Umbilical cord (tissue), 2 donors: ENCODE data around the gene MYRF. TPM values are rescaled to one million over a fixed set of nuclear protein-coding genes. Genes with fewer than 3 reads are reported as not detected.

ENCODE experiments used
- DNase-seq: peaks from one replicate; pipeline ENCODE4 v3.0.0-alpha.2; 2015; ENCODE audit warnings: low spot score
- total RNA-seq: library from RNA; depleted of rRNA; stranded (reverse); fragments of >200 nt; gene quantifications from one replicate; pipeline ENCODE4 v1.2.3, GENCODE V29; 2014; ENCODE audit warnings: low replicate concordance; ENCODE audit not compliant: insufficient read depth

The MYRF gene
- total RNA-seq, 1 donor from 2014 or later = 14.2 TPM

GRCh38 chr11:61815790-61816735 is 63.6 kb downstream of the MYRF start:
- peak; percentile 76 for DNase-seq

- DNase-seq = peak; percentile 96
Measured at GRCh38 chr11:61816736-61817455, 64.5 kb downstream of the MYRF start, which contains the start of gene FADS1. Gene FADS1 (minus strand): TSS chr11:61817003. CDS start chr11:61816929, 74 bp downstream.

- no peak for DNase-seq
Measured at GRCh38 chr11:61817471-61818202, 65.2 kb downstream of the MYRF start.

- DNase-seq = no peak
Measured at GRCh38 chr11:61820174-61820573, 67.7 kb downstream of the MYRF start.

GRCh38 chr11:61826930-61827570 is 74.6 kb downstream of the MYRF start:
- DNase-seq = no peak

- DNase-seq = peak; percentile 99
Measured at GRCh38 chr11:61827571-61828378, 75.3 kb downstream of the MYRF start, which contains the start of gene FADS2. Gene FADS2 (plus strand): TSS chr11:61828300. CDS start chr11:61828391, 91 bp downstream.

GRCh38 chr11:61828379-61828628 is 75.9 kb downstream of the MYRF start:
- no peak for DNase-seq

GRCh38 chr11:61828629-61829407 is 76.4 kb downstream of the MYRF start:
- peak; percentile 76 for DNase-seq

GRCh38 chr11:61829806-61830205 is 77.4 kb downstream of the MYRF start:
- DNase-seq = no peak

- DNase-seq = peak; percentile 63
Measured at GRCh38 chr11:61830237-61831105, 78.0 kb downstream of the MYRF start.

- no peak for DNase-seq
Measured at GRCh38 chr11:61832207-61832606, 79.8 kb downstream of the MYRF start.

GRCh38 chr11:61832754-61833153 is 80.3 kb downstream of the MYRF start:
- DNase-seq = no peak

- DNase-seq = no peak
Measured at GRCh38 chr11:61833471-61833870, 81.0 kb downstream of the MYRF start.

- DNase-seq = no peak
Measured at GRCh38 chr11:61833926-61834277, 81.5 kb downstream of the MYRF start.

GRCh38 chr11:61834278-61835048 is 82.0 kb downstream of the MYRF start:
- peak; percentile 96 for DNase-seq

- DNase-seq = no peak
Measured at GRCh38 chr11:61836193-61836592, 83.8 kb downstream of the MYRF start.

GRCh38 chr11:61837411-61838005 is 85.1 kb downstream of the MYRF start:
- DNase-seq = no peak
